HL-60 (cell line): ENCODE measurements around the gene PACS1.
"Not testable (repeated sequence)": the region's sequence is repeated elsewhere in the genome, so short reads cannot be mapped to it uniquely, and the experiment has no call there.

ENCODE experiments used
- CTCF ChIP-seq: IDR thresholded peaks from one replicate; pipeline ENCODE4 v1.5.1; 2011; ENCODE audit warnings: low read length, control low read depth, inconsistent platforms; ENCODE audit not compliant: insufficient read depth
- POLR2AphosphoS5 ChIP-seq: IDR thresholded peaks from 2 replicates; pipeline ENCODE4 v1.6.1; 2012; ENCODE audit warnings: low read depth
- SPI1 ChIP-seq: IDR thresholded peaks from 2 replicates; pipeline ENCODE4 v1.6.1; 2012; ENCODE audit warnings: low read depth, mild to moderate bottlenecking, borderline replicate concordance
- TF ChIP-seq, protein P1 (sequence below): IDR thresholded peaks from 2 replicates; pipeline ENCODE4 v1.6.1; 2012; ENCODE audit warnings: low read depth; ENCODE audit not compliant: insufficient replicate concordance

GRCh38 chr11:66099746-66100145 is 29.7 kb downstream of the PACS1 start:
- not testable (repeated sequence) for TF ChIP-seq CTCF, POLR2AphosphoS5, SPI1
- TF ChIP-seq, protein P1, sequence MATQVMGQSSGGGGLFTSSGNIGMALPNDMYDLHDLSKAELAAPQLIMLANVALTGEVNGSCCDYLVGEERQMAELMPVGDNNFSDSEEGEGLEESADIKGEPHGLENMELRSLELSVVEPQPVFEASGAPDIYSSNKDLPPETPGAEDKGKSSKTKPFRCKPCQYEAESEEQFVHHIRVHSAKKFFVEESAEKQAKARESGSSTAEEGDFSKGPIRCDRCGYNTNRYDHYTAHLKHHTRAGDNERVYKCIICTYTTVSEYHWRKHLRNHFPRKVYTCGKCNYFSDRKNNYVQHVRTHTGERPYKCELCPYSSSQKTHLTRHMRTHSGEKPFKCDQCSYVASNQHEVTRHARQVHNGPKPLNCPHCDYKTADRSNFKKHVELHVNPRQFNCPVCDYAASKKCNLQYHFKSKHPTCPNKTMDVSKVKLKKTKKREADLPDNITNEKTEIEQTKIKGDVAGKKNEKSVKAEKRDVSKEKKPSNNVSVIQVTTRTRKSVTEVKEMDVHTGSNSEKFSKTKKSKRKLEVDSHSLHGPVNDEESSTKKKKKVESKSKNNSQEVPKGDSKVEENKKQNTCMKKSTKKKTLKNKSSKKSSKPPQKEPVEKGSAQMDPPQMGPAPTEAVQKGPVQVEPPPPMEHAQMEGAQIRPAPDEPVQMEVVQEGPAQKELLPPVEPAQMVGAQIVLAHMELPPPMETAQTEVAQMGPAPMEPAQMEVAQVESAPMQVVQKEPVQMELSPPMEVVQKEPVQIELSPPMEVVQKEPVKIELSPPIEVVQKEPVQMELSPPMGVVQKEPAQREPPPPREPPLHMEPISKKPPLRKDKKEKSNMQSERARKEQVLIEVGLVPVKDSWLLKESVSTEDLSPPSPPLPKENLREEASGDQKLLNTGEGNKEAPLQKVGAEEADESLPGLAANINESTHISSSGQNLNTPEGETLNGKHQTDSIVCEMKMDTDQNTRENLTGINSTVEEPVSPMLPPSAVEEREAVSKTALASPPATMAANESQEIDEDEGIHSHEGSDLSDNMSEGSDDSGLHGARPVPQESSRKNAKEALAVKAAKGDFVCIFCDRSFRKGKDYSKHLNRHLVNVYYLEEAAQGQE = not testable (repeated sequence)
